Upper lobe of right lung (tissue), 1 donor: Measurements from ENCODE around the gene CDC37. TPM values are rescaled to one million over a fixed set of nuclear protein-coding genes. Genes with fewer than 3 reads are reported as not detected.

Experiments
- ATAC-seq: fragments of 200-7000 bp; cut with Tn5 transposase; one replicate; pipeline ENCODE4 v1.9.1; 2020; ENCODE audit warnings: mild to moderate bottlenecking, moderate library complexity
- DNase-seq: peaks from one replicate; pipeline ENCODE4 v3.0.0-alpha.2; 2020
- H3K27ac ChIP-seq: fragments of 200-600 bp; one replicate; pipeline ENCODE4 v1.8.0; 2022
- H3K27me3 ChIP-seq: fragments of 200-600 bp; one replicate; pipeline ENCODE4 v1.8.0; 2022; ENCODE audit warnings: mild to moderate bottlenecking
- H3K36me3 ChIP-seq: fragments of 200-600 bp; one replicate; pipeline ENCODE4 v1.8.0; 2022
- H3K4me1 ChIP-seq: fragments of 200-600 bp; one replicate; pipeline ENCODE4 v1.8.0; 2022
- H3K4me3 ChIP-seq: fragments of 200-600 bp; one replicate; pipeline ENCODE4 v1.8.0; 2022; ENCODE audit warnings: mild to moderate bottlenecking
- H3K9me3 ChIP-seq: fragments of 200-600 bp; one replicate; pipeline ENCODE4 v1.8.0; 2022
- intact Hi-C: fragments of 100-400 bp; cut with DNase I; formaldehyde crosslinking; loops from one replicate; pipeline ENCODE4 v1.11.0; 2022
- total RNA-seq: library from RNA; stranded (reverse); fragmentation: NEBNext Ultra II Directional; extraction: Animal tissue kit (Norgen Biotek cat#: 25700); gene quantifications from one replicate; pipeline ENCODE4 v1.2.1, GENCODE V29; 2021
- TF ChIP-seq, protein P1 (sequence below): fragments of 200-600 bp; IDR thresholded peaks from one replicate; pipeline ENCODE4 v1.8.0; 2022; ENCODE audit warnings: antibody characterized with exemption
- donor health status: DM: no; HTN: yes; CAD: no; lungs with severe emphysema.

The CDC37 gene
- total RNA-seq, 1 donor from 2014 or later = 154 TPM

DNA sequence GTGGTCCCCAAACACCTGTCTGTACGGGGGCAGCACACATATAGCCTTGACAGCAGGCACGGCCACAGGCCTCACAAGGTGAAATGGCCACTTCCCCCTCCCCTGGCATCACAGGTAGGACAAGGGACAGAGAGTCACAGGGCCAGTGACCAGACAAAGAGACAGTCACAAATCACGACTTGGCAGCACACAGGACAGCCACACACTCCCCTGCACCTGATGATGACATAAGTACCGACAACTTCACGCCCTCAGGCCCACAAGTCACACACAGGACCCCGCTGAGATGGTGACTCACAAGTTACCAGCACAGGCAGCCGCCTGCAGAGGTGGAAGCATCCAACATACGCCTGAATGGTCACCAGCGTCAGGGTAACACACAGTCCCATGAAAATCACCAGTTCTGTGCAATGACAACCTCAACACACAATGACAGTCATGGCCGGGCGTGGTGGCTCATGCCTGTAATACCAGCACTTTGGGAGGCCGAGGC is 39.5 kb downstream of the CDC37 start:
- Histone ChIP-seq H3K27ac (no peak overlapping the region), H3K9me3 (no peaks in the 10 kb centered on the region), H3K4me1 (no peaks in the 10 kb centered on the region), H3K4me3 (no peak overlapping the region), H3K27me3 (no peaks in the 10 kb centered on the region), H3K36me3 (peaks cover 79% of the 10 kb centered on the region)
- TF ChIP-seq, protein P1, sequence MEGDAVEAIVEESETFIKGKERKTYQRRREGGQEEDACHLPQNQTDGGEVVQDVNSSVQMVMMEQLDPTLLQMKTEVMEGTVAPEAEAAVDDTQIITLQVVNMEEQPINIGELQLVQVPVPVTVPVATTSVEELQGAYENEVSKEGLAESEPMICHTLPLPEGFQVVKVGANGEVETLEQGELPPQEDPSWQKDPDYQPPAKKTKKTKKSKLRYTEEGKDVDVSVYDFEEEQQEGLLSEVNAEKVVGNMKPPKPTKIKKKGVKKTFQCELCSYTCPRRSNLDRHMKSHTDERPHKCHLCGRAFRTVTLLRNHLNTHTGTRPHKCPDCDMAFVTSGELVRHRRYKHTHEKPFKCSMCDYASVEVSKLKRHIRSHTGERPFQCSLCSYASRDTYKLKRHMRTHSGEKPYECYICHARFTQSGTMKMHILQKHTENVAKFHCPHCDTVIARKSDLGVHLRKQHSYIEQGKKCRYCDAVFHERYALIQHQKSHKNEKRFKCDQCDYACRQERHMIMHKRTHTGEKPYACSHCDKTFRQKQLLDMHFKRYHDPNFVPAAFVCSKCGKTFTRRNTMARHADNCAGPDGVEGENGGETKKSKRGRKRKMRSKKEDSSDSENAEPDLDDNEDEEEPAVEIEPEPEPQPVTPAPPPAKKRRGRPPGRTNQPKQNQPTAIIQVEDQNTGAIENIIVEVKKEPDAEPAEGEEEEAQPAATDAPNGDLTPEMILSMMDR = no peak
- no peak for DNase-seq
- intact Hi-C loops = no loop called here
- ATAC-seq = no peak

DNA sequence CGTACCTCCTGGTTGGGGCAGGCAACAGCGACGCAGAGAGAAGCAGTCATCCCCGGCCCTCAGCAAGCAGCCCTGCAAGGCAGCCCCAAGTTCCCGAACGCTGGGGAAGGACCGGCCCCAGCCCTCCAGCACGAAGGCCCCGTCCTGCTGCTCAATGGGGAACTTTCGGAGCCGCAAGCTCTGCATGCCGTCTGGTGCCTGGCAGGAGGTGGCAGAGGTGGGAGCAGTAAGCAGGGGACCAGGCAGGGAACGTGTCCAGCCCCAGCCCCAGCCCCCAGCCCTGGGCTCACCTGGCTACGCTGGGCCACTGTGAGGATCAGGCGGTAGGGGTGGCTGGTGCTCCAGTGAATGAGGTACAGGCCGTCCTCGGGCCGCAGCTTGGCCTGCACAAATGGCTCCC is 41.1 kb downstream of the CDC37 start:
- H3K36me3 ChIP-seq = peaks cover 78% of the 10 kb centered on the region

DNA sequence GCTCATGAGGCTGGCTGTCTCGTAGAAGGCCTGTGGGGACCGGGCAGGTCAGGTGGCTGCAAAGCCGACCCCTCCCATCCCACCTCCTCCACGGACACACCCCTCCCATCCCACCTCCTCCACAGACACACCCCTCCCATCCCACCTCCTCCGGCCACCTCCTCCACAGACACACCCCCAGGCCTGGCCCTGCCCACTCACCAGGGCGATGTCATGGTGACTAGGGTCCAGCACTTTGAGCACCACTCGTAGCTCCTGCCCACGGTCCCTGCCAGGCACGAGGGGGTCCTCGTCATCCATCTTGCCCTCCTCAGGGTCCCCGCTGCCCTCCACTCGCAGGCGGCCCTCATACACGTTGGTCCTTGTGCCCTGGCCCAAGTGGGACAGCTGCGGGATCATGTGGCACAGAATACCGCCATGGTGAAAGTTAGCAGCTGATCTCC is 41.8 kb downstream of the CDC37 start:
- no peaks in the 10 kb centered on the region for H3K4me1 ChIP-seq
- no peak overlapping the region for H3K4me3 ChIP-seq
- H3K36me3 ChIP-seq = peaks cover 74% of the 10 kb centered on the region
- TF ChIP-seq, protein P1 = no peak
- H3K9me3 ChIP-seq = no peaks in the 10 kb centered on the region
- no peak for DNase-seq
- H3K27ac ChIP-seq = no peak overlapping the region
- peak; percentile 4 for ATAC-seq
- H3K27me3 ChIP-seq = no peaks in the 10 kb centered on the region
- intact Hi-C loops = no loop called here

More for the DNA sequence above, 41.1 kb downstream of the CDC37 start:
- no peaks in the 10 kb centered on the region for H3K9me3 ChIP-seq
- H3K4me1 ChIP-seq = no peaks in the 10 kb centered on the region
- TF ChIP-seq, protein P1 = no peak
- DNase-seq (no peak), ATAC-seq (peak; percentile 4)
- no peaks in the 10 kb centered on the region for H3K27me3 ChIP-seq
- H3K4me3 ChIP-seq = no peak overlapping the region
- intact Hi-C loops = no loop called here
- H3K27ac ChIP-seq = no peak overlapping the region

DNA sequence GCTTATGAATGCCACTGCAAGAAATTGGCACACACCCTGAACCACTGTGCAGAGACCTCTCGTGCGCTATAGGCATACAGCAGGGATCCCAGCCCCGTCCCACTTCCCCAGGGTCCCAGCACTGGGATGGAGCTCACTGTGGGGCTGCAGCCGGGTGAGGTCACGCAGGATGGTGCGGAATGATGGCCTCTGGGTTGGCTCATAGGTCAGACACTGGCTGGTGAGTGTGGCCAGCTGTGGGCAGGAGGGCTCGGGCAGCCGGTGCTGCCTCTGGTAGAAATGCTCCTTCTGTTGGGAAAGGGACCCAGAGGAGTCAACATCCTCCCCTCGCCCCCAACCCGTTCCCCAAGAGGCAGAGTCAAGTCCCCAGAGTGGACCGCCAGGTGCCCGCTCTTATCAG is 46.9 kb downstream of the CDC37 start:
- peaks cover 66% of the 10 kb centered on the region for H3K36me3 ChIP-seq

DNA sequence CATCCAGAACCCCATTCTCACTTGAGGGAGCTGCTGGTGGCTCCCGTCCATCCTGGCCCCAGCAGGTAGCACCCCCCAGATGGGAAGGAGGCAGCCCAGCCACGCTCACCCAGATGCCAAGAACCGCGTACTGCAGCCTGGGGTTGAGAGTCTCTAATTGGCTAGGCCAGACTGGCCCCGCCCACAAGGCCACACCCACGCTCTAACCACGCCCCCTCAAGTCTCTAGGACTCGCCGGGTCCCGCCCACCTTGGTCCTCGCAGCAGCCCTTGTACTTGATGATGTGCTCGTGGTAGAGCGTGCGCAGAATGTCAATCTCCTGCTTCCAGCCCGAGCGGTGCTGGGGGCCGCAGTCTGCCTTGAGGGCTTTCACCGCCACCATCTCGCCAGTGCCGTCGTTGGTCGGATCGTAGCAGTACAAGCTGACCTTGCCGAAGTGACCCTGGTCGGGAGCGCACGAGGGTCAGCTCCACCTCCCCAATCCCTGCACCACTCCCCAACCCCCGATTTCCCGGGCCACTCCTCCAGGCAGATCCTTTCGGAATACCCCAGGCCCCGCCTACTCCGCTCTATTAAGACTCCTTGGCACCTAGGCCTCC is 49.5 kb downstream of the CDC37 start:
- ATAC-seq = peak; percentile 47
- Histone ChIP-seq H3K27ac (no peak overlapping the region), H3K36me3 (peaks cover 69% of the 10 kb centered on the region), H3K4me3 (no peak overlapping the region), H3K9me3 (no peaks in the 10 kb centered on the region), H3K27me3 (no peaks in the 10 kb centered on the region), H3K4me1 (no peaks in the 10 kb centered on the region)
- DNase-seq = no peak
- TF ChIP-seq, protein P1 = no peak
- intact Hi-C loops = no loop called here

More for the DNA sequence above, 46.9 kb downstream of the CDC37 start:
- no peak for DNase-seq
- Histone ChIP-seq H3K4me1 (no peaks in the 10 kb centered on the region), H3K4me3 (no peak overlapping the region), H3K27me3 (no peaks in the 10 kb centered on the region), H3K27ac (no peak overlapping the region), H3K9me3 (no peaks in the 10 kb centered on the region)
- intact Hi-C loops = no loop called here
- ATAC-seq = no peak
- TF ChIP-seq, protein P1 = no peak
